Right lobe of liver (tissue), 4 donors: Measurements from ENCODE around the gene PPP2R5B.

Experiments
- POLR2A ChIP-seq: fragments of 450-650 bp; IDR thresholded peaks from one replicate; pipeline ENCODE4 v1.6.1; 2017; ENCODE audit warnings: antibody characterized with exemption, mild to moderate bottlenecking
- TF ChIP-seq, protein P1 (sequence below), 4 donors: fragments of 200-600 bp in 3 of 4; fragments of 450-650 bp in 1 of 4; IDR thresholded peaks; one replicate each; pipeline versions ENCODE4 v1.5.1 to v1.8.0; 2016 to 2022; ENCODE audit warnings: antibody characterized with exemption in 4 of 4, mild to moderate bottlenecking in 2 of 4
- donor health status: DM: no; HTN: no; CAD: no.
- donor health status: DM: no; HTN: no; CAD: no.
- donor health status: DM: no; HTN: yes; CAD: no.

DNA sequence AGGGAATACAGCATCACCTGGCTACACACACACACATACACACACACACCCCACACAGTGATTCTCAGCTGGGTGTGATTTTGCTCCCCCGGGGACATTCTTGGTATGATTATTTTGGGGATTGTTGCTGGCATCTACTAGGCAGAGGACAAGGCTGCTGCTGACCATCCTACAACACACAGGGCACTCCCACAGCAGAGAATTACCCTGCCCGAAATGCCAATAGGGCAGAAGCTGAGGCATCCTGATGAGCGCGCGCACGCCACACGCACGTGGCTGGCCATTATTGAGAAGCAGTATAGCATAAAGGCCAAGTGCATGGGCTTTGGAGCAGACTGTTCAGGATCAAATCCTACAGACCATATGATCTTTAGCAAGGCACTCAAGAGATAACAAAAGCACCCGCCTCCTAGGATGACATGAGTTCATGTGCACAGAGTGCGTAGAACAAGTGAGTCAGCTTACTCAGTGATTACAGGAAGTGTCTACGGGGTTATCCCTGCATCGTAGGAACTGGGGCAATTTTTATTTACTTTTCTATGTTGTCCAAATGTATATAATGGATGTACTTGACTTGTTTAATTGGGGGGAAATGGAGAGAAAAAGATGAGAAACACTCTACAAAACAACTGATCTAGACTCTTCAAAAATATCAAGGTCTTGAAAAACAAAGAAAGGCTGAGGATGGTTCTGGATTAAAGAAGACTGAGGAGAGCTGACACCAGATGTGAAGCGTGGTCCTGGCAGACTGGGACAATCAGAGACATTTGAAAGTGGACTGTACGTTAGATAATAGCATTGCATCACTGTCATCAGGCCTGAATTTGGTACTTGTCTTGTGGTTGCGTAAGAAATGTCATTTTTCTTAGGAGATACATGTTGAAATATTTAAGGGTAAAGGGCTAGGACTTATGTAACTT lies 38.9 kb upstream of the PPP2R5B start:
- no peak for TF ChIP-seq POLR2A
- TF ChIP-seq, protein P1, sequence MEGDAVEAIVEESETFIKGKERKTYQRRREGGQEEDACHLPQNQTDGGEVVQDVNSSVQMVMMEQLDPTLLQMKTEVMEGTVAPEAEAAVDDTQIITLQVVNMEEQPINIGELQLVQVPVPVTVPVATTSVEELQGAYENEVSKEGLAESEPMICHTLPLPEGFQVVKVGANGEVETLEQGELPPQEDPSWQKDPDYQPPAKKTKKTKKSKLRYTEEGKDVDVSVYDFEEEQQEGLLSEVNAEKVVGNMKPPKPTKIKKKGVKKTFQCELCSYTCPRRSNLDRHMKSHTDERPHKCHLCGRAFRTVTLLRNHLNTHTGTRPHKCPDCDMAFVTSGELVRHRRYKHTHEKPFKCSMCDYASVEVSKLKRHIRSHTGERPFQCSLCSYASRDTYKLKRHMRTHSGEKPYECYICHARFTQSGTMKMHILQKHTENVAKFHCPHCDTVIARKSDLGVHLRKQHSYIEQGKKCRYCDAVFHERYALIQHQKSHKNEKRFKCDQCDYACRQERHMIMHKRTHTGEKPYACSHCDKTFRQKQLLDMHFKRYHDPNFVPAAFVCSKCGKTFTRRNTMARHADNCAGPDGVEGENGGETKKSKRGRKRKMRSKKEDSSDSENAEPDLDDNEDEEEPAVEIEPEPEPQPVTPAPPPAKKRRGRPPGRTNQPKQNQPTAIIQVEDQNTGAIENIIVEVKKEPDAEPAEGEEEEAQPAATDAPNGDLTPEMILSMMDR (IDR thresholded peaks at IDR 0.05) = no peak
